ENCODE results near the gene DDHD1. TPM values are rescaled to one million over a fixed set of nuclear protein-coding genes. Genes with fewer than 3 reads are reported as not detected.
A peak's percentile ranks its signal among the peaks of the same experiment; 100 is the strongest.

The DDHD1 gene
- total and polyA plus RNA-seq, 2 experiments from 2014 or later, result 10.5 to 15.8 TPM

DNA sequence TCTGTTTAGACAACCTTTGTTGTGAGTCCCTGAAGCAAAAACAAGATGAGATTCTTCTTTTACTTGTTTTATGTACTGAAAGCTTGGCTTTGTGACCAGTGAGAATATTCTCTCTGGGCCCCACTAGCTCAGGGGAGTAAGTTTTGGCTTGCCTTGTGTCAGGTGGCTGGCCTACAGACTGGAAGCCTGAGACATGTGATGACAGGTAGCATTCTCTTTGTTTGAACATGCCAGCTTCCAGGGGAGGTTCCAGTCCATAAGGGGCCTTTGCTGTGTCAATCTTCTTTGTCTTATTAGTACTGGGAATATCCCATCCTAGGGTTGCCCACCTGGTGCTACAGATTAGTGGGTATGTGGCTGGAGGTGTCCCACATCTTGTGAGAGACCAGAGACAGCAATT lies 136.2 kb downstream of the DDHD1 start:
- Histone ChIP-seq H3K79me2 (ENCODE audit: insufficient read depth) (no peaks in the 10 kb centered on the region), H2AFZ (no peak overlapping the region), H3K36me3 (ENCODE audit: low read depth) (no peaks in the 10 kb centered on the region), H3K4me3 (no peak overlapping the region), H3K27ac (no peak overlapping the region), H3K4me2 (ENCODE audit: unreplicated experiment) (no peak overlapping the region), H3K4me1 (ENCODE audit: insufficient read depth) (peaks cover 10% of the 10 kb centered on the region), H3F3A (ENCODE audit: insufficient read depth) (peaks cover 6% of the 10 kb centered on the region), H3K27me3 (replicated peaks; ENCODE audit: insufficient read depth) (no peaks in the 10 kb centered on the region), H3K9me3 (ENCODE audit: low read depth) (no peaks in the 10 kb centered on the region), H3K9ac (no peak overlapping the region), H4K20me1 (ENCODE audit: insufficient read depth) (no peaks in the 10 kb centered on the region), H3K9me2 (ENCODE audit: insufficient read depth) (no peaks in the 10 kb centered on the region)
- DNase-seq, result no peak
- in situ Hi-C loops (cut with MboI), result no loop called here
- no peak for TF ChIP-seq EZH2phosphoT487 (IDR thresholded peaks at IDR 0.05; ENCODE audit: insufficient read depth, low read depth)

DNA sequence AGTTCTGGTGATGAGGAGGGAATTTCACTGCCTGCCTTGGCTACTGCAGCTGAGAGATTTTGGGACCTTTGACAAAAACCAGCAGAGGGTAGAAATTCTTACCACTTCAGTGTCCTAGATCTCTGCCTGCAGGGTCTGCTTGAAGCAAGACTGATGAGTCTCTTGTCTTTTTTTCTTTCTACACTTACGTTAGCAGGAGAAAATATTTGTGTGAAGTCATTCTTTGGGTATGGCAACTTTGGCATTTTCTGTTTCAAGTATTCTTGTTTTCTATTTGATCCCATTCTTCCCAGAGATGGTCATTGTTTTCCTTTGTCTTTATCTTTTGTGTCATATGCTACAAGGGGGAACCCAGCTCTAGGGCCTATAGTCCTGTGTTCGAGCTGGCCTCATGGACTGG lies 136.6 kb downstream of the DDHD1 start:
- DNase-seq, result peak; percentile 11
- no peaks in the 10 kb centered on the region for H3K27me3 ChIP-seq (replicated peaks; ENCODE audit: insufficient read depth)
- no peak for TF ChIP-seq EZH2phosphoT487 (IDR thresholded peaks at IDR 0.05; ENCODE audit: insufficient read depth, low read depth)
- TF ChIP-seq EZH2 (IDR thresholded peaks at IDR 0.05; ENCODE audit: insufficient read depth, poor library complexity, severe bottlenecking), result no peak
- no peak overlapping the region for H3K4me2 ChIP-seq (ENCODE audit: unreplicated experiment)
- no peak overlapping the region for H3K9ac ChIP-seq
- no peaks in the 10 kb centered on the region for H4K20me1 ChIP-seq (ENCODE audit: insufficient read depth)
- H3K4me1 ChIP-seq (ENCODE audit: insufficient read depth), result peaks cover 15% of the 10 kb centered on the region
- H3K27ac ChIP-seq, result no peak overlapping the region
- WGBS, 2 experiments (ENCODE audit: low coverage in 1 of 2, low lambda C conversion rate in 2 of 2, missing lambda C conversion rate in 2 of 2), result 68 to 72% methylated on average over 2 of the region's 2 CpGs
- H3F3A ChIP-seq (ENCODE audit: insufficient read depth), result peaks cover 10% of the 10 kb centered on the region
- no peak overlapping the region for H2AFZ ChIP-seq
- H3K9me3 ChIP-seq (ENCODE audit: low read depth), result no peaks in the 10 kb centered on the region
- no peaks in the 10 kb centered on the region for H3K79me2 ChIP-seq (ENCODE audit: insufficient read depth)
- H3K36me3 ChIP-seq (ENCODE audit: low read depth), result no peaks in the 10 kb centered on the region
- H3K9me2 ChIP-seq (ENCODE audit: insufficient read depth), result no peaks in the 10 kb centered on the region
- in situ Hi-C loops (cut with MboI), result no loop called here
- no peak overlapping the region for H3K4me3 ChIP-seq

- no peaks in the 10 kb centered on the region for H3K9me3 ChIP-seq (ENCODE audit: low read depth)
- peak overlapping the region; percentile 12 for H2AFZ ChIP-seq
- H4K20me1 ChIP-seq (ENCODE audit: insufficient read depth), result no peaks in the 10 kb centered on the region
- H3K9ac ChIP-seq, result peak overlapping the region; percentile 44
- H3K79me2 ChIP-seq (ENCODE audit: insufficient read depth), result no peaks in the 10 kb centered on the region
- peaks cover 22% of the 10 kb centered on the region for H3F3A ChIP-seq (ENCODE audit: insufficient read depth)
- peaks cover 17% of the 10 kb centered on the region for H3K4me1 ChIP-seq (ENCODE audit: insufficient read depth)
- no peaks in the 10 kb centered on the region for H3K9me2 ChIP-seq (ENCODE audit: insufficient read depth)
- peak overlapping the region; percentile 76 for H3K27ac ChIP-seq
- peak overlapping the region; percentile 32; the same call in 1 of the 2 replicates for H3K4me3 ChIP-seq
- H3K36me3 ChIP-seq (ENCODE audit: low read depth), result no peaks in the 10 kb centered on the region
- 0 to 2% methylated on average over 7 of the region's 7 CpGs for WGBS, 2 experiments (ENCODE audit: low coverage in 1 of 2, low lambda C conversion rate in 2 of 2, missing lambda C conversion rate in 2 of 2)
- TF ChIP-seq EZH2 (IDR thresholded peaks at IDR 0.05; ENCODE audit: insufficient read depth, poor library complexity, severe bottlenecking), result no peak
- no peak for TF ChIP-seq EZH2phosphoT487 (IDR thresholded peaks at IDR 0.05; ENCODE audit: insufficient read depth, low read depth)
- H3K27me3 ChIP-seq (replicated peaks; ENCODE audit: insufficient read depth), result no peaks in the 10 kb centered on the region
- peak overlapping the region; percentile 61 for H3K4me2 ChIP-seq (ENCODE audit: unreplicated experiment)
- DNase-seq, result peak; percentile 96
- in situ Hi-C loops (cut with MboI), result no loop called here
Observed at GRCh38 chr14:53011053-53011462, 142.1 kb downstream of the DDHD1 start.

DNA sequence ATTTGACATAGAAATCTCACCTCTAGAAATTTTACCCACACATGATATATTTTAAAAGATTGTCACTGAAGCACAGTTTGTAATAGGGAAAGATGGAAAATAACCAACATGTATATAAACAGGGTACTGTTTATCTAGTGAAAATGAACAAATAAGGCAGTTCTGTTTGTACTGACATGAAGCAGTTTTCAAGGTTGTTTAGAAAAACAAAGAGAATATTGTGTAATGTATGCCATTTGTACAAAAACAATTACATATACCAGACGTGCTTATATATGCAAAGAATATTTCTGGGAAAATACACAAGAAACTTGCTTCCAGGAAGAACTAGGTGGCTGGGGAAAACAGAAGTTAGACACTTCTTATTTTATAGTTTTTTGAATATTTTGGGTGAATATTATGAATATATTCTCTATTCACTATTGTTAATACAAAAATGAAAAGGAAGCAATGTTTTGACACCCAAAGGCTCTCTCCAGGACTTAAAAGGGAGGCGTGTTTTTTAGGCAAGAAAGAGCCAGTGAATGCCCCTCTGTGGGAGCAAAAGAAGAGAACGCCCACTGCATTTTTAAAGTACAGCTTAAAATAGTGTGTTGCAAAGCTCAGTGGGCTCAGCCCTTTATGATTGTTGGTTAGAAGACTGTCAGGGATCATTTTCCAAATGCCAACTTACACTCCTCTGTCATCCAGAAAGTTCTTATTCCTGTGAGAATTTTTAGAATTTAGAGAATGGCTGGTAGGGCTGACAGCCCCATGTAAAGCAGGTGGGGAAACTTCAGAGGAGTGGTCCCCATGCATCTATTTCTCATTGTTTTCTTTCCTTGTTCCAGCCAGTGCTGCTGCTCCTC lies 142.7 kb downstream of the DDHD1 start:
- H3F3A ChIP-seq (ENCODE audit: insufficient read depth), result peaks cover 22% of the 10 kb centered on the region
- no peaks in the 10 kb centered on the region for H3K9me3 ChIP-seq (ENCODE audit: low read depth)
- peak overlapping the region; percentile 76 for H3K27ac ChIP-seq
- H3K4me1 ChIP-seq (ENCODE audit: insufficient read depth), result peaks cover 17% of the 10 kb centered on the region
- peak overlapping the region; percentile 61 for H3K4me2 ChIP-seq (ENCODE audit: unreplicated experiment)
- H3K9ac ChIP-seq, result peak overlapping the region; percentile 44
- WGBS, 2 experiments (ENCODE audit: low coverage in 1 of 2, low lambda C conversion rate in 2 of 2, missing lambda C conversion rate in 2 of 2), result 19 to 25% methylated on average over 3 of the region's 3 CpGs
- DNase-seq, result peak; percentile 46
- no peaks in the 10 kb centered on the region for H3K79me2 ChIP-seq (ENCODE audit: insufficient read depth)
- peak overlapping the region; percentile 32; the same call in 1 of the 2 replicates for H3K4me3 ChIP-seq
- no peaks in the 10 kb centered on the region for H3K27me3 ChIP-seq (replicated peaks; ENCODE audit: insufficient read depth)
- H3K36me3 ChIP-seq (ENCODE audit: low read depth), result no peaks in the 10 kb centered on the region
- H3K9me2 ChIP-seq (ENCODE audit: insufficient read depth), result no peaks in the 10 kb centered on the region
- in situ Hi-C loops (cut with MboI), result no loop called here
- no peak for TF ChIP-seq EZH2 (IDR thresholded peaks at IDR 0.05; ENCODE audit: insufficient read depth, poor library complexity, severe bottlenecking)
- no peak for TF ChIP-seq EZH2phosphoT487 (IDR thresholded peaks at IDR 0.05; ENCODE audit: insufficient read depth, low read depth)
- peak overlapping the region; percentile 12 for H2AFZ ChIP-seq
- H4K20me1 ChIP-seq (ENCODE audit: insufficient read depth), result no peaks in the 10 kb centered on the region

All from GM23248 (cell line).